Measurements from ENCODE around the gene PRTFDC1.

The PRTFDC1 gene

DNA sequence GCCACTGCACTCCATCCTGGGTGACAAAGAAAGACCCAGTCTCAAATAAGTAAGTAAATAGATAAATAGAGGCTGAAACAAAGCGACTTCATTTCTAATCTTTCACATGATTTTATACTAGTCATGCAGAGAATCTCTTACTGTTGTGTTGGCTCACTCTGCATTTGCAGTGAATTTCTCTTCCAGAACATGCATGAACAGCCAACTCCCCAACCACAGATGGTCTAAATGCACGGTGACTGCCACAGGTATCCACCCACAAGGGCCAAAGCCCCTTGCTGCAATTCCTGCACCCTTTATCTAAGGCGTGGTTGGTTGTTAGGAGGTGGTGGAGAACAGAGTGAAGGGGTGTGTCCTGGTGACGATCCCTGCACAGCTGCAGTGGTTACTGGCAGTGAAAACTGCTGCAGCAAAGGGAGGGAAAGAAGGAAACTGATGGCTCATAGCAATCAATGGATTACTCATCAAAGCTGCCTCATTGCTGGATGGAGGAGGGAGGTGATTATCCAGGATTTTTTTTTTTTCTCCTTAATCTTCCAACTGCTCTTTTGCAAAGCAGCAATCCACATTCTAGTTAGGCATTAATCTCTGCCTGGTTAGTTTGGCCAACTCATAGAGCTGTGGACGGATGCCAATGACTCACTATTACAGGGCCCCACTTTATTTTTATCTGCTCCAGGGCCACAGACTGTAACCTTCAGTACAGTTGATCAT lies 50.6 kb downstream of the PRTFDC1 start:
- Histone ChIP-seq H3K27ac (ENCODE audit: low read depth, low read length) (no peak overlapping the region), H3K9me2 (replicated peaks; ENCODE audit: insufficient read depth, low read length) (no peaks in the 10 kb centered on the region), H4K20me1 (ENCODE audit: low read depth, low read length) (no peaks in the 10 kb centered on the region), H3K9me3 (ENCODE audit: insufficient read depth, low read length) (no peaks in the 10 kb centered on the region), H2AFZ (ENCODE audit: low read depth, low read length, severe bottlenecking) (no peak overlapping the region), H3K9ac (ENCODE audit: low read length) (no peak overlapping the region), H3K36me3 (ENCODE audit: low read length) (no peaks in the 10 kb centered on the region), H3K79me2 (ENCODE audit: insufficient read depth, low read length) (no peaks in the 10 kb centered on the region), H3F3A (ENCODE audit: insufficient read depth) (no peaks in the 10 kb centered on the region), H3K27me3 (ENCODE audit: low read length) (no peaks in the 10 kb centered on the region), H3K4me2 (ENCODE audit: low read depth, low read length, poor library complexity, severe bottlenecking) (no peak overlapping the region), H3K4me3 (ENCODE audit: insufficient read depth, low read length, poor library complexity, severe bottlenecking) (no peak overlapping the region)
- TF ChIP-seq EZH2phosphoT487 (conservative IDR thresholded peaks at IDR 0.05; ENCODE audit: low read length) = no peak
- TF ChIP-seq, protein P1, sequence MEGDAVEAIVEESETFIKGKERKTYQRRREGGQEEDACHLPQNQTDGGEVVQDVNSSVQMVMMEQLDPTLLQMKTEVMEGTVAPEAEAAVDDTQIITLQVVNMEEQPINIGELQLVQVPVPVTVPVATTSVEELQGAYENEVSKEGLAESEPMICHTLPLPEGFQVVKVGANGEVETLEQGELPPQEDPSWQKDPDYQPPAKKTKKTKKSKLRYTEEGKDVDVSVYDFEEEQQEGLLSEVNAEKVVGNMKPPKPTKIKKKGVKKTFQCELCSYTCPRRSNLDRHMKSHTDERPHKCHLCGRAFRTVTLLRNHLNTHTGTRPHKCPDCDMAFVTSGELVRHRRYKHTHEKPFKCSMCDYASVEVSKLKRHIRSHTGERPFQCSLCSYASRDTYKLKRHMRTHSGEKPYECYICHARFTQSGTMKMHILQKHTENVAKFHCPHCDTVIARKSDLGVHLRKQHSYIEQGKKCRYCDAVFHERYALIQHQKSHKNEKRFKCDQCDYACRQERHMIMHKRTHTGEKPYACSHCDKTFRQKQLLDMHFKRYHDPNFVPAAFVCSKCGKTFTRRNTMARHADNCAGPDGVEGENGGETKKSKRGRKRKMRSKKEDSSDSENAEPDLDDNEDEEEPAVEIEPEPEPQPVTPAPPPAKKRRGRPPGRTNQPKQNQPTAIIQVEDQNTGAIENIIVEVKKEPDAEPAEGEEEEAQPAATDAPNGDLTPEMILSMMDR (IDR thresholded peaks at IDR 0.05; ENCODE audit: insufficient read depth, low read length, poor library complexity, severe bottlenecking) = no peak

DNA sequence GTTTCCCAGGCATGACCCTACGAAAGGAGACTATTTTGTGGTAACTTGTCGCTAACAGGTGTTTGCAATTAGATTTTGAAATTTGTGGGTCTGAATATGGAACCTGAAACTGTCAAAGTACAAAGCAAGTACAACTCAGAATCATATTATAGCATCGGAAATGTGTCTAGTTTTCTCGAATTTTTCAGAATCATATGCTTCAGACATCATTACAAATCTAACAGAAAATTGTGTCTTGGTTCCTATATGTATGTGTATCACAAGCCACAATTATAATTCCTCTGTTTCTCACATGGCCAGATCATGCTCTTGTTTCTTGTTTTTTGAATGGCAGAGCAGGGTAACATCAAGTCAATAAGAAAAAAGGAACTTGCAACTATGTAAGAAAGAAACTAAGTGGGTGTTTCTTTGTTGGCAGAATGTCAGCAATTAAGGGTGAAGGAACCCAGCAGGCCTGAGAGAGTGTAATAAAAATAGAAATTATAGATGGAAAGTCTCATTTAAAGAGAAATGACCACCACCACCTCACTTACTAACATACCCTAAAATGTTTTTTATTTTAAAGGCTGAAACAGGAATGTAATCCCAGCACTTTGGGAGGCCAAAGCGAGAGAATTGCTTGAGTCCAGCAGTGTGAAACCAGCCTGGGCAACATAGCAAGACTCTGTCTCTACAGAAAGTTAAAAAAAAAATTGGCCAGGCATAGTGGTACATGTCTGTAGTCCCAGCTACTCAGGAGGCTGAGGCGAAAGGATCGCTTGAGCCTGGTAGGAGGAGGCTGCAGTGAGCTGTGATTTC lies 51.3 kb downstream of the PRTFDC1 start:
- Histone ChIP-seq H2AFZ (ENCODE audit: low read depth, low read length, severe bottlenecking) (no peak overlapping the region), H3K27ac (ENCODE audit: low read depth, low read length) (no peak overlapping the region), H3K4me3 (ENCODE audit: insufficient read depth, low read length, poor library complexity, severe bottlenecking) (no peak overlapping the region), H3K9me2 (replicated peaks; ENCODE audit: insufficient read depth, low read length) (no peaks in the 10 kb centered on the region), H3K27me3 (ENCODE audit: low read length) (no peaks in the 10 kb centered on the region), H3K79me2 (ENCODE audit: insufficient read depth, low read length) (no peaks in the 10 kb centered on the region), H3K9ac (ENCODE audit: low read length) (no peak overlapping the region), H3F3A (ENCODE audit: insufficient read depth) (no peaks in the 10 kb centered on the region), H3K36me3 (ENCODE audit: low read length) (no peaks in the 10 kb centered on the region), H4K20me1 (ENCODE audit: low read depth, low read length) (no peaks in the 10 kb centered on the region), H3K9me3 (ENCODE audit: insufficient read depth, low read length) (no peaks in the 10 kb centered on the region), H3K4me2 (ENCODE audit: low read depth, low read length, poor library complexity, severe bottlenecking) (no peak overlapping the region)
- TF ChIP-seq EZH2phosphoT487 (conservative IDR thresholded peaks at IDR 0.05; ENCODE audit: low read length) = no peak
- TF ChIP-seq, protein P1 (IDR thresholded peaks at IDR 0.05; ENCODE audit: insufficient read depth, low read length, poor library complexity, severe bottlenecking) = no peak

DNA sequence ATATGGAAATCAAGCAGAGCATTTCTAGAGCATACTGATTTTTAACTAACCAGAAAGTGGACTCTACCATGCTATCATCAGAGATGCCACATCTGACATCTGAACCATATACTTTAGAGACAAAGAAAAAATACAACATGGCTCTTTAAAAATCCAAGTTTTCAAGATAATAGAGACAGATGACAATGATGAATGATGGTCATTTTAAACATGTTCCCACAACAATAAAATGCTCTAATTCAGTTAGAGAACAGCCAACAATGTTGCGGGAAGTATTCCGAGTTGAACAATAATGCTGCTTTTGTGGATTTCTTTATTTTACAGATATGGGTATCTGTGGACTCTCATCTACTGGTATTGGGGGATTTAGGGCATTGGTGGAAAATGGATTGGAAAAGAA lies 52.8 kb downstream of the PRTFDC1 start:
- no peaks in the 10 kb centered on the region for H3K36me3 ChIP-seq (ENCODE audit: low read length)
- H3K27me3 ChIP-seq (ENCODE audit: low read length) = no peaks in the 10 kb centered on the region
- H3K79me2 ChIP-seq (ENCODE audit: insufficient read depth, low read length) = no peaks in the 10 kb centered on the region
- H3K9ac ChIP-seq (ENCODE audit: low read length) = no peak overlapping the region
- TF ChIP-seq, protein P1 (IDR thresholded peaks at IDR 0.05; ENCODE audit: insufficient read depth, low read length, poor library complexity, severe bottlenecking) = no peak
- no peak for TF ChIP-seq EZH2phosphoT487 (conservative IDR thresholded peaks at IDR 0.05; ENCODE audit: low read length)
- no peak overlapping the region for H3K4me3 ChIP-seq (ENCODE audit: insufficient read depth, low read length, poor library complexity, severe bottlenecking)
- no peaks in the 10 kb centered on the region for H3K9me2 ChIP-seq (replicated peaks; ENCODE audit: insufficient read depth, low read length)
- H3K4me2 ChIP-seq (ENCODE audit: low read depth, low read length, poor library complexity, severe bottlenecking) = no peak overlapping the region
- H2AFZ ChIP-seq (ENCODE audit: low read depth, low read length, severe bottlenecking) = no peak overlapping the region
- no peaks in the 10 kb centered on the region for H3K9me3 ChIP-seq (ENCODE audit: insufficient read depth, low read length)
- H3K27ac ChIP-seq (ENCODE audit: low read depth, low read length) = no peak overlapping the region
- no peaks in the 10 kb centered on the region for H3F3A ChIP-seq (ENCODE audit: insufficient read depth)
- no peaks in the 10 kb centered on the region for H4K20me1 ChIP-seq (ENCODE audit: low read depth, low read length)
